SW 1271 (cell line): ENCODE measurements around the gene SQOR.

Experiments used
- DNase-seq, 2 experiments: peaks; one replicate each; lab custom pipeline; 2025; lab: John Stamatoyannopoulos, UW

The SQOR gene

GRCh38 chr15:45634432-45635190 is at the start of gene SQOR:
Gene SQOR (plus strand): TSS chr15:45635029. CDS start chr15:45658924, 23,895 bp downstream.
- peak; percentile 57 to 78 for DNase-seq

- no peak for DNase-seq
Observed at GRCh38 chr15:45585069-45585791, 49.6 kb upstream of the SQOR start.

GRCh38 chr15:45586125-45586524 is 48.7 kb upstream of the SQOR start:
- no peak for DNase-seq

DNA sequence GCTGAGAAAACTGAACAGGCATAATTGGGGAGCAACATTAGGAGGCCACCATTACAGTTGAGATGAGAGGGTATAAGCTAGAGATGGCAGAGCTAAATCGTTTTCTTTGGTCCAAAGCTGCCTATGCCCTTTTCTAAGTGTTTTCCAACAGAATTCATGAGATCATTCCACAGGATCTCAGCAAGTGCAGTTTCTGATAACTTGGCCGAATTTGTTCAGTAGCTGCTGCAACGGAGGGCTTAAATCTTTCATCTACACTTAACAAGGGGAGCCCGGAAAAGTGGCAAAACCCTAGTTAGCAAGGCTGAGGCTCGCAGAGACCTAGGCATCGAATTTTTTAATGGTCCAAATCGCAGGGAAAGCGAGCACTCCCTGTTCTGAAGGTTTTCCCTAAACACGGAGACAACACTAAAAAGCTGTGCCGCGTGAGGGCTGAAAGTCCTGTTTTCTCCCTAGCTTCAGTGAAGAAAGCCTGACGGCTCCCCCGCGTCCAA is 48.2 kb upstream of the SQOR start:
- no peak for DNase-seq

DNA sequence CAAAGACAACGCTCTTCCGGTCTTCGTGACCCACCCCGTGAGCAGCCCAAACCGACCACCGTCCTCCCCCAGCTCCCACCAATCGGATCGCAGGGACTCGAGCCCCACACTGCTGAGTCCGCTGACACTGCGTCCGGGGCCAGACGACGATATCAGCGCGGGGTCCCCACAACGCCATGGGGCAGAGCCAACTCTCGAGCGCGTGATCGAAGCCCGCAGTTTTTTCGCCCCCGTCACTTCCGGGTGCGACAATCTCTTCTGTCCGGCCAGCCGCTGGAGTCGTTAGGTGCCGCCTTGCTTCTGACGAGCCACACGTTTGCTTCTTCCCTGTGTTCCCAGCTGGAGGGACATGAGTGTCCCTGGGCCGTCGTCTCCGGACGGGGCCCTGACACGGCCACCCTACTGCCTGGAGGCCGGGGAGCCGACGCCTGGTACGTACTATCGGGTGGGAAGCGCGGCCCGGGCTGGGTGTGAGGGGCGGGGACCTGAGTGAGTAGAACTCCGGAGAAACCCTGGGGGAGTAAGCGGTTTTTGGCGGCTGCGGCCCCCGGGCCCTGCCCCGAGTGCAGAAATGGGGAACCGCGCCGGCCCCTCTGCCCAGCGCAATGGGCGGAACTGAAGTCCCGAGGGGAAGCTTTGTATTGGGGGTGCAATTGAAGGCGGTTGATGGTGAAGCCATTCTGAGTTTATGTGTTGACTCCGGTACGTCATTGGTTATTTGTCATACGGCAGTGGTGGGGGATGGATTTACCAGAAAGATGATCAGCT is 47.5 kb upstream of the SQOR start, which contains the start of gene BLOC1S6:
Gene BLOC1S6 (plus strand): TSS at position 285 of the 768 bp plus-strand sequence. CDS start 65 bp downstream, at position 350.
- peak; percentile 79 to 81 for DNase-seq

DNA sequence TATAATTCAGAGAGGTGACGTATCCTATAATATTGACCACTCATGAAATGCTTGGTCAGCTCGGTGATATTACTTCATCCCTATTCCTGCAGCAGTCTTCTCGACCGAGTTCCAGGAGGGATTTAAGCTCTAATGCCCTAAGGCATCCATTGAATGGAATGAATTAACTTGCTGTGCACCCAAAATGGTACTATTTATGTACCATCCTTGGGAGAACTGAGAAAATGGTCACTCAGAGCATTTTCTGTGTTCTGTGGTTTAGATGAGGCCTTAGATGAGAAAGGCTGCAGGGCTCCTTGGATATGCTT is 47.0 kb upstream of the SQOR start:
- DNase-seq, result no peak

DNA sequence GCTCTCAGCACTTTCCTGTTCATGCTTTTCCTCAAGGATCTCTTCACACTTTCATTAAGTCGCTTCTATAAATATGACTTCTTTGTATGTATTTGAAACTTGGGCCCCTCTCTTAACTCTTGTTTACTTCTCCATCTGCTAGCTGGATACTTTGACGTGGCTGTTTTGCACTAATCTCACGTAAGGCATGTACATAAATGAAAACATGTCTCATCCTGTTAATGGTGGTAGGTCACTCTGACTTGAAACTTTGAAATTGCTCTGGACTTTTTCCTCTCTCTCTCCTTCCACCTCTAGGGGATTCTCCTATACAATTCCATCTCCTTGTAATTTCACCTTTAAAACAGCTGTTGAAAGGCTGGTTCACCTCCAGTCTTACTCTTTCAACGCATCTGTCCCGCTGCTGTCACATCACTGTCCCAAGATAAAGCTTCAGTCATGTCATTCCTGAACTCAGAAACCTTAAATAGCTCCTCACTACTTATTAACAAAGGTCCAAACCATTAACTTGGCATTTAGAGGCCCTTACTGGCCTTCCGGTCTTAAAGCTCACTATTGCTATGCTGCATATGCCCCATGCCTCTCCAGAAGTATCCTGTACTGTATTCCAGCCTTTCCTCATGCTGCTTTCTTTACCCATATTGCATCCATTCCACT is 46.5 kb upstream of the SQOR start:
- DNase-seq, result no peak

DNA sequence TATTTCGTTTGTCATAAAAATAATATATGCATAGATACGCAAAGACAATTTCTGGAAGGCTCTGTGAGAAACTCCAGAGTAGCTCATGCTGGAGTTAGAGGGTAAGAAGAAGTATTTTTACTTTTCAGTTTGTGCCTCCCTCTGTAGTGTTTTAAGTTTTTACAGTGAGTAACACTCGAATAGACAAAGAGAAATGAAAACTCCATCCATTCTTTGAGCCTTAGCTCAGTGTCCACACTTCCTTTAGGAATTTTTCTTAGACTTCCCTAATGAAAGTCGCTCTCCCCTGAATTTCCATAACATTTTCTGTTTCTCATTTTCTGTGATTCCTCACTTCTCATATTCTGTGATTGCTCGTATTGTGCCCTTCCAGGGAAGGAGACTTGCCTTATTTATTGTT is 45.6 kb upstream of the SQOR start:
- DNase-seq, result no peak

- DNase-seq, result no peak
Observed at GRCh38 chr15:45594319-45594718, 40.5 kb upstream of the SQOR start.

DNA sequence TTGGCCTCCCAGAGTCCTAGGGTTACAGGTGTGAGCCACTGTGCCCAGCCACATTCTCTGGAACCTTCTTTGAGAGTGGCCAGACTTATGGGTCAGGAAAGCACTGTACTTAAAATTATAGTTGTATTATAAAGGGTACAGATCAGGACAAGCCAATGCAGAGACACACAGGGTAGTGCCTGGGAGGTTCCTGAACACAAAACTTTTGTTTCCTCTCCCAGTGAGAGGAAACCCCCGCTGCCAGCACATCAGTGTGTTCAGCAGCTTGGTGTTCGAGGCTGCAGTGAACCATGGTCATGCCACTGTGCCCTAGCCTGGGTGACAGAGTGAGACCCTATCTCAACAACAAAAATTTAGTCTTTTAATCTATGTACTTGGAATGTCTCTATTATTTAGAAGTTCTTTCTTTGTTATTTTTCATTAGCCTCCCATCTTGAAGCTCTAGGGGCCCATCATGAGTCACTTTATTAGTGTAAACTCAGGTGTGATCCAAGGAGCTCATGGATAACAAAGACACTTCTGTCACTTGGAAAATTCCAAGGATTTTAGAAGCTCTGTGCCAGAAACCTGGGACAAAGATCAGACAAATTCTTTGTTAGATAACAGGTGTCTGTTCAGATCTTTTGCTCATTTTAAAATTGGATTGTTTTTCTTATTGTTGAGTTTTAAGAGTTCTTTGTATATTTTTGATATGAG is 39.8 kb upstream of the SQOR start:
- no peak for DNase-seq

DNA sequence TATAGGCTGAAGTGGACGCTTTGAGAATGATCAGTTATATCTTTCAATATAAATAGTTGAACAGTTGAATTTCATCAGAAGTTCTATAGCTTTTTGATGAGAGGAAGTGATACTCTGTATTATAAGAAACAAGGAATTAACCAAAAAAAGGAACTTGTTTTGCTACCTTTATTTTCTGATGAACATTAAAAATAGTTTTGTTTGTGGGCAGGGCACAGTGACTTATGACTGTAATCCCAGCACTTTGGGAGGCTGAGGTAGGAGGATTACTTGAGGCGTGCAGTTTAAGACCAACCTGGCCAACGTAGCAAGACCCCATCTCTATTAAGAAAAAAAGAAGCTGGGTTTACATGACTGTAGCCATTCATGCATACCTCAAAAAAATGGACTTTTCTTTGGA is 30.9 kb upstream of the SQOR start:
- DNase-seq, result no peak

GRCh38 chr15:45604326-45604725 is 30.5 kb upstream of the SQOR start:
- DNase-seq, result no peak

DNA sequence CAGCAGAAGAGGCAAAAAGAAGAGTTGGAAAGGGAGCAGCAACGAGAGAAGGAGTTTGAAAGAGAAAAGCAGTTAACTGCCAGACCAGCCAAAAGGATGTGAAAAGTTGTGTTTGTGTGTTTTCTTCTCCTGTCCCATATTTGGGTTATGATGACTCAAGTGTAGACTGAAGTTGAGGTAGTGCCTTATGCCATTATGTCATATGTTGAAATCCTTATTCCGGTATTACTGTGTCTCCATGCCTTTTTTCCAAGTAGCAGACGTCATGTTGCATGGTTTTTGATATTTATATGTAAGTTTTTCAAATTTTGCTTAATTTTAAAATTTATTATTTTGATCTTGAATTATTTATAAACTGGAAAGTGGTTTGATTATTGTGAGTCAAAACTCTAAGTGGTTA is 28.4 kb upstream of the SQOR start:
- DNase-seq, result no peak

- no peak for DNase-seq
Observed at GRCh38 chr15:45606841-45607240, 28.0 kb upstream of the SQOR start.

GRCh38 chr15:45611305-45611704 is 23.5 kb upstream of the SQOR start:
- peak; percentile 7 to 9 for DNase-seq

GRCh38 chr15:45612790-45613415 is 21.9 kb upstream of the SQOR start:
- DNase-seq, result no peak

DNA sequence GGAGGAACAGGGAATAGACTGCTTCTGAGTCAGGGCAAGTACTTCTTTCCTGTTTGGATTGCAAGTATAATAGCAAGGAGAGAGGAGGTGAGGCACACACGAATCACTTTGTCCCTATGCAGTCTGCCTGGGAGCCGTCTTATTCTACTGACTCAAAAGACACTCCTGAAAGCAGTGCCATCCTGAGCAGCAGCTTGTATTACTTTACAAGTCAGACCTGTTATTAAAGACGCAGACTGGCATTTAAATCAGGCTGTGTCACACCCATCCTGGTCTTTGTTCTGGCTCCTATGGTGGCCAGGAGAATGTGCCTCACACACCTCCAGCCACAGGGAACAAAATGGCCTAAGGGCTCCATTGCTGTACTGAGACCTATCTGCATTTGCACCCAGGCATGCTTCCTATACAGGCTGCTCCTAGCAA is 17.9 kb upstream of the SQOR start:
- DNase-seq, result no peak

- no peak for DNase-seq
Observed at GRCh38 chr15:45618813-45619212, 16.0 kb upstream of the SQOR start.

- no peak for DNase-seq
Observed at GRCh38 chr15:45628136-45628535, 6.7 kb upstream of the SQOR start.

- DNase-seq, result peak; percentile 10 to 26
Observed at GRCh38 chr15:45630917-45631691, 3.7 kb upstream of the SQOR start.
